Measurements from ENCODE around the gene HGF.

- TF ChIP-seq POLR2A (IDR thresholded peaks at IDR 0.05) (peak in 1 of 2 donors; percentile 23), CTCF (IDR thresholded peaks at IDR 0.05) (peak in 2 of 4 experiments; percentile 28 to 30)
Measured at GRCh38 chr7:81769891-81770727, at the start of gene HGF.

Data from uterus (tissue), 2 donors.